GM18870 (cell line): Measurements from ENCODE around the gene MTX2.
"Not testable (repeated sequence)": the region's sequence is repeated elsewhere in the genome, so short reads cannot be mapped to it uniquely, and the experiment has no call there.

Experiments used
- ATAC-seq: cut with Tn5 transposase; IDR thresholded peaks from one replicate; pipeline ENCODE4 v1.9.1; 2021; ENCODE audit warnings: moderate library complexity; ENCODE audit not compliant: unreplicated experiment

MTX2 gene

GRCh38 chr2:176370467-176371171, 101.4 kb downstream of the MTX2 start:
- no peak for ATAC-seq

GRCh38 chr2:176373155-176373554, 103.9 kb downstream of the MTX2 start:
- not testable (repeated sequence) for ATAC-seq

GRCh38 chr2:176378323-176378722, 109.1 kb downstream of the MTX2 start:
- no peak for ATAC-seq

- ATAC-seq: no peak
These were observed 111.1 kb downstream of the MTX2 start for GRCh38 chr2:176380341-176380740.

- no peak for ATAC-seq
These were observed 113.9 kb downstream of the MTX2 start for GRCh38 chr2:176383100-176383499.

GRCh38 chr2:176383836-176384442, 114.7 kb downstream of the MTX2 start:
- no peak for ATAC-seq

GRCh38 chr2:176385219-176385759, 116.0 kb downstream of the MTX2 start:
- ATAC-seq: no peak

GRCh38 chr2:176385838-176386237, 116.6 kb downstream of the MTX2 start:
- ATAC-seq: no peak
